GM12878 (cell line): ENCODE results near the gene HYI. TPM values are rescaled to one million over a fixed set of nuclear protein-coding genes. Genes with fewer than 3 reads are reported as not detected.

Source experiments
- ATAC-seq: fragments of 200-7000 bp; cut with Tn5 transposase; 3 replicates; pipeline ENCODE4 v1.9.1; 2020; ENCODE audit warnings: mild to moderate bottlenecking, moderate library complexity
- BruUV-seq: library from RNA; stranded (reverse); fragments of 400-500 nt; replicated peaks from 2 replicates; lab custom pipeline; 2021; lab: Mats Ljungman, UMichigan
- CTCF ChIA-PET: fragments of 300-600 bp; sonication (Branson Sonifier 250); formaldehyde crosslinking; extraction: SDS; loops from one replicate; lab custom pipeline; 2021; ENCODE audit warnings: inconsistent platforms; lab: Yijun Ruan, JAX
- POLR2A ChIA-PET: fragments of 350-600 bp; formaldehyde crosslinking; extraction: SDS; loops from one replicate; lab custom pipeline; 2021; ENCODE audit warnings: inconsistent platforms; lab: Charles Lee
- RAD21 ChIA-PET: fragments of 300-600 bp; sonication (Branson Sonifier 250); formaldehyde crosslinking; loops from one replicate; lab custom pipeline; 2023; ENCODE audit warnings: antibody characterized with exemption; ENCODE audit not compliant: unreplicated experiment; lab: Charles Lee
- SMC1A ChIA-PET: fragments of 300-600 bp; sonication (Branson Sonifier 250); formaldehyde crosslinking; loops from one replicate; lab custom pipeline; 2023; ENCODE audit not compliant: unreplicated experiment, uncharacterized antibody; lab: Charles Lee
- DNase-seq: peaks from one replicate; pipeline ENCODE4 v3.0.0-alpha.2; 2011; ENCODE audit warnings: low read depth, low spot score
- FAIRE-seq: peaks from 3 replicates; lab custom pipeline; 2011; peaks lifted over from hg19 to GRCh38; lab: Jason Lieb, UNC
- H2AFZ ChIP-seq: 2 replicates; pipeline ENCODE4 v1.6.0; 2011; ENCODE audit warnings: low read depth, low read length, control low read depth; ENCODE audit not compliant: control insufficient read depth
- H3K27ac ChIP-seq: 2 replicates; pipeline ENCODE4 v1.5.1; 2011; ENCODE audit warnings: control low read depth; ENCODE audit not compliant: control insufficient read depth, insufficient read depth
- H3K27me3 ChIP-seq, 2 experiments: replicated peaks in 1 of 2; 2 replicates each; pipeline versions ENCODE4 v1.6.0 to v1.6.1; 2011; ENCODE audit warnings: low read length in 1 of 2; ENCODE audit not compliant: control insufficient read depth in 2 of 2, insufficient read depth in 2 of 2
- H3K36me3 ChIP-seq, 2 experiments: 2 replicates each; pipeline ENCODE4 v1.5.1; 2011; ENCODE audit warnings: low read length in 1 of 2; ENCODE audit not compliant: control insufficient read depth in 2 of 2, insufficient read depth in 2 of 2
- H3K4me1 ChIP-seq: 2 replicates; pipeline ENCODE4 v1.6.1; 2011; ENCODE audit warnings: mild to moderate bottlenecking, low read length, moderate library complexity, mixed read lengths; ENCODE audit not compliant: control insufficient read depth, insufficient read depth
- H3K4me2 ChIP-seq: 2 replicates; pipeline ENCODE4 v1.6.0; 2011; ENCODE audit warnings: control low read depth; ENCODE audit not compliant: control insufficient read depth, insufficient read depth
- H3K4me3 ChIP-seq: fragments of 200-600 bp; sonication (generic); 2 replicates; pipeline ENCODE4 v1.5.1; 2016
- H3K79me2 ChIP-seq: 2 replicates; pipeline ENCODE4 v1.6.0; 2011; ENCODE audit warnings: low read length; ENCODE audit not compliant: control insufficient read depth, insufficient read depth
- H3K9ac ChIP-seq: 2 replicates; pipeline ENCODE4 v1.8.0; 2011; ENCODE audit warnings: low read length, control low read depth, mixed read lengths; ENCODE audit not compliant: control insufficient read depth, insufficient read depth
- H3K9me3 ChIP-seq: replicated peaks from 3 replicates; pipeline ENCODE4 v1.5.1; 2011; ENCODE audit warnings: mild to moderate bottlenecking, low read length; ENCODE audit not compliant: control insufficient read depth, insufficient read depth
- H4K20me1 ChIP-seq: 2 replicates; pipeline ENCODE4 v1.6.0; 2011; ENCODE audit not compliant: control insufficient read depth, insufficient read depth
- BMI1 ChIP-seq: fragments of 450-650 bp; IDR thresholded peaks from 2 replicates; pipeline ENCODE4 v1.6.1; 2016; ENCODE audit warnings: mild to moderate bottlenecking, moderate library complexity, borderline replicate concordance
- CREM ChIP-seq: IDR thresholded peaks from 2 replicates; pipeline ENCODE4 v1.6.1; 2014; ENCODE audit warnings: antibody characterized with exemption, low read depth
- HDAC6 ChIP-seq: fragments of 200-600 bp; sonication (generic); IDR thresholded peaks from one replicate; pipeline ENCODE4 v1.8.0; 2017; ENCODE audit warnings: antibody characterized with exemption; ENCODE audit not compliant: unreplicated experiment
- KAT2A ChIP-seq: conservative IDR thresholded peaks from 2 replicates; pipeline ENCODE4 v1.6.1; 2011; ENCODE audit warnings: low read depth, low read length; ENCODE audit not compliant: control insufficient read depth
- MTA2 ChIP-seq: fragments of 450-650 bp; IDR thresholded peaks from 2 replicates; pipeline ENCODE4 v1.6.1; 2016; ENCODE audit warnings: low read depth, mild to moderate bottlenecking, moderate library complexity
- MXI1 ChIP-seq: fragments of 150-350 bp; IDR thresholded peaks from 2 replicates; pipeline ENCODE4 v1.6.1; 2011; ENCODE audit warnings: low read depth, mild to moderate bottlenecking, inconsistent platforms, low read length, improper control_type of control experiment
- NBN ChIP-seq: fragments of 450-650 bp; IDR thresholded peaks from 2 replicates; pipeline ENCODE4 v1.6.1; 2016
- NR2C2 ChIP-seq: IDR thresholded peaks from 2 replicates; pipeline ENCODE4 v1.6.1; 2011; ENCODE audit warnings: borderline replicate concordance, low read depth; ENCODE audit not compliant: control insufficient read depth, insufficient read length
- PBX3 ChIP-seq: IDR thresholded peaks from 2 replicates; pipeline ENCODE4 v1.6.1; 2011; ENCODE audit warnings: mild to moderate bottlenecking, low read depth, low read length, moderate library complexity; ENCODE audit not compliant: insufficient replicate concordance
- RUNX3 ChIP-seq: IDR thresholded peaks from 2 replicates; pipeline ENCODE4 v1.6.1; 2012; ENCODE audit warnings: low read length, inconsistent platforms
- SKIL ChIP-seq: fragments of 450-650 bp; IDR thresholded peaks from 2 replicates; pipeline ENCODE4 v1.6.1; 2017; ENCODE audit warnings: mild to moderate bottlenecking, low read depth, inconsistent platforms; ENCODE audit not compliant: poor library complexity, severe bottlenecking
- SMAD5 ChIP-seq: IDR thresholded peaks from 2 replicates; pipeline ENCODE4 v1.6.1; 2016; ENCODE audit warnings: antibody characterized with exemption, low read depth
- SREBF2 ChIP-seq: IDR thresholded peaks from 2 replicates; pipeline ENCODE4 v1.6.1; 2012; ENCODE audit warnings: mild to moderate bottlenecking, low read length
- STAT1 ChIP-seq: fragments of 450-650 bp; conservative IDR thresholded peaks from 2 replicates; pipeline ENCODE4 v1.6.1; 2014; ENCODE audit warnings: antibody characterized with exemption, mild to moderate bottlenecking
- WGBS: methylation state at CpG from one replicate; pipeline ENCODE4 v1.1.6; 2016; ENCODE audit warnings: low lambda C conversion rate; ENCODE audit not compliant: insufficient replicate concordance, insufficient coverage; ENCODE audit errors: missing lambda C conversion rate; 5-methylcytosine and 5-hydroxymethylcytosine counted together
- in situ Hi-C: fragments of 300-500 bp; cut with MboI; formaldehyde crosslinking; loops from 9 replicates; pipeline ENCODE4 v1.14.3; 2018; ENCODE audit warnings: mixed read lengths
- intact Hi-C: fragments of 100-400 bp; cut with micrococcal nuclease; formaldehyde crosslinking; loops from one replicate; pipeline ENCODE4 v1.14.2; 2022; ENCODE audit not compliant: unreplicated experiment
- polyA plus RNA-seq, 11 experiments: library from polyadenylated mRNA; depleted of rRNA in 4 of 11; unstranded in 6 of 11; stranded (reverse) in 5 of 11; fragments of >200 nt; fragmentation: Nextera tagmentation in 4 of 11; fragmentation: Illumina TruSeq in 1 of 11; extraction: Ambion mirVana in 4 of 11; extraction: Trizol in 1 of 11; gene quantifications; 1 replicate in 1 of 11; 2 replicates in 10 of 11; pipeline versions ENCODE4 v1.2.1 to v1.2.3, GENCODE V29; 2011 to 2016; ENCODE audit warnings: inconsistent platforms in 2 of 11, missing spikeins in 2 of 11, low read depth in 1 of 11
- total RNA-seq, 4 experiments: library from RNA; depleted of rRNA in 3 of 4; stranded (reverse); fragments of >200 nt in 3 of 4; fragmentation: Illumina TruSeq in 1 of 4; extraction: Trizol in 1 of 4; gene quantifications; 2 replicates each; pipeline versions ENCODE4 v1.2.1 to v1.2.3, GENCODE V29; 2013 to 2021
- TF ChIP-seq, protein P1 (sequence below): IDR thresholded peaks from 2 replicates; pipeline ENCODE4 v1.6.1; 2011; ENCODE audit warnings: borderline replicate concordance, low read depth, mild to moderate bottlenecking, moderate library complexity, low read length; ENCODE audit not compliant: insufficient read depth, poor library complexity, severe bottlenecking
- TF ChIP-seq, protein P2 (sequence below): fragments of 450-650 bp; formaldehyde crosslinking; IDR thresholded peaks from 2 replicates; pipeline ENCODE4 v1.4.0; 2022; ENCODE audit warnings: mild to moderate bottlenecking, moderate library complexity

HYI gene
- total and polyA plus RNA-seq, 10 of the 15 experiments (the other 5 are each of a cell fraction or from before 2014, with no cell fraction given) = 0.27 to 5.5 (median 2.0) TPM

DNA sequence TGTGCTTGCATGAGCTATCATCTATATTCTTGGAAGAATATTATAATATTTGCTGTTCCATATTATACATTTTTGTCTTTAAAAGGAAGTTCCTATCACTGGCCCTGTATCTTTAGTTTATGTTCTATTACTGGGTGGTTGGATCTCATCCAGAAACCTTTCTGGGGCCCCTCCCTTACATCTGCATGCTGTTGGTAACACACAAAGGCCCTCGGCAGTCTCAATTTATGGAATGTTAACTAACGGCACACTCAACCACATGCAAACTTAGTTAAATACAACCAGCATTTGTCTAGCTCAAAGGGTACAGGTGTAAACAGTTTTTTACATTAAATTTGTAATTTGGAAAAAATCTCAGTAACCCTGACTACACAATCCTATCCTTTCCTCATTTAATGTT lies 9.7 kb upstream of the HYI start:
- no peak for FAIRE-seq
- in situ Hi-C loops = no loop called here
- BruUV-seq = no TSS peak

More for the DNA sequence above, 9.7 kb upstream of the HYI start:
- SMC1A ChIA-PET = interaction anchor here (1.0 to 1.8 kb wide), 4 partner anchors 9 to 49 kb away, joined by 3 to 4 read pairs (median 4); no protein-coding TSS in a partner anchor
- TF ChIP-seq KAT2A (no peak), STAT1 (no peak), MXI1 (no peak), SKIL (no peak), SMAD5 (no peak), BMI1 (no peak), MTA2 (no peak), HDAC6 (no peak), PBX3 (no peak), NBN (no peak), NR2C2 (no peak), CREM (no peak), SREBF2 (no peak), RUNX3 (no peak)
- TF ChIP-seq, protein P1, sequence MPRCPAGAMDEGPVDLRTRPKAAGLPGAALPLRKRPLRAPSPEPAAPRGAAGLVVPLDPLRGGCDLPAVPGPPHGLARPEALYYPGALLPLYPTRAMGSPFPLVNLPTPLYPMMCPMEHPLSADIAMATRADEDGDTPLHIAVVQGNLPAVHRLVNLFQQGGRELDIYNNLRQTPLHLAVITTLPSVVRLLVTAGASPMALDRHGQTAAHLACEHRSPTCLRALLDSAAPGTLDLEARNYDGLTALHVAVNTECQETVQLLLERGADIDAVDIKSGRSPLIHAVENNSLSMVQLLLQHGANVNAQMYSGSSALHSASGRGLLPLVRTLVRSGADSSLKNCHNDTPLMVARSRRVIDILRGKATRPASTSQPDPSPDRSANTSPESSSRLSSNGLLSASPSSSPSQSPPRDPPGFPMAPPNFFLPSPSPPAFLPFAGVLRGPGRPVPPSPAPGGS = no peak
- TF ChIP-seq, protein P2, sequence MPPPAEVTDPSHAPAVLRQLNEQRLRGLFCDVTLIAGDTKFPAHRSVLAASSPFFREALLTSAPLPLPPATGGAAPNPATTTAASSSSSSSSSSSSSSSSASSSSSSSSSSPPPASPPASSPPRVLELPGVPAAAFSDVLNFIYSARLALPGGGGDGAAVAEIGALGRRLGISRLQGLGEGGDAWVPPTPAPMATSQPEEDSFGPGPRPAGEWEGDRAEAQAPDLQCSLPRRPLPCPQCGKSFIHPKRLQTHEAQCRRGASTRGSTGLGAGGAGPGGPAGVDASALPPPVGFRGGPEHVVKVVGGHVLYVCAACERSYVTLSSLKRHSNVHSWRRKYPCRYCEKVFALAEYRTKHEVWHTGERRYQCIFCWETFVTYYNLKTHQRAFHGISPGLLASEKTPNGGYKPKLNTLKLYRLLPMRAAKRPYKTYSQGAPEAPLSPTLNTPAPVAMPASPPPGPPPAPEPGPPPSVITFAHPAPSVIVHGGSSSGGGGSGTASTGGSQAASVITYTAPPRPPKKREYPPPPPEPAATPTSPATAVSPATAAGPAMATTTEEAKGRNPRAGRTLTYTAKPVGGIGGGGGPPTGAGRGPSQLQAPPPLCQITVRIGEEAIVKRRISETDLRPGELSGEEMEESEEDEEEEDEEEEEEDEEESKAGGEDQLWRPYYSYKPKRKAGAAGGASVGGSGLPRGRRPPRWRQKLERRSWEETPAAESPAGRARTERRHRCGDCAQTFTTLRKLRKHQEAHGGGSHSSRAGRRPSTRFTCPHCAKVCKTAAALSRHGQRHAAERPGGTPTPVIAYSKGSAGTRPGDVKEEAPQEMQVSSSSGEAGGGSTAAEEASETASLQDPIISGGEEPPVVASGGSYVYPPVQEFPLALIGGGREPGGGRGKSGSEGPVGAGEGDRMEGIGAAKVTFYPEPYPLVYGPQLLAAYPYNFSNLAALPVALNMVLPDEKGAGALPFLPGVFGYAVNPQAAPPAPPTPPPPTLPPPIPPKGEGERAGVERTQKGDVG (CRISPR knock-in tag) = no peak
- no peaks in the 10 kb centered on the region; a peak in 1 of 4 replicates for H3K27me3 ChIP-seq
- no peak overlapping the region for H3K9ac ChIP-seq
- H3K4me3 ChIP-seq = no peak overlapping the region
- no peak for DNase-seq
- ATAC-seq = no peak
- H3K9me3 ChIP-seq = no peaks in the 10 kb centered on the region
- no peaks in the 10 kb centered on the region; the same call in 1 of the 2 replicates for H3K4me1 ChIP-seq
- POLR2A ChIA-PET = interaction anchor here (0.5 to 1.1 kb wide), 2 partner anchors 9 to 19 kb away, joined by 3 read pairs; partner anchors contain the start of gene HYI
- intact Hi-C loops = no loop called here
- no peaks in the 10 kb centered on the region for H3K79me2 ChIP-seq
- no peaks in the 10 kb centered on the region; a peak in 1 of 4 replicates for H3K36me3 ChIP-seq
- CTCF ChIA-PET = interaction anchor here (0.6 to 1.8 kb wide), 3 partner anchors 9 to 236 kb away, joined by 3 to 5 read pairs (median 4); partner anchors contain the start of gene HYI
- RAD21 ChIA-PET = no interaction called here
- H3K4me2 ChIP-seq = no peak overlapping the region
- H3K27ac ChIP-seq = no peak overlapping the region
- no peak overlapping the region for H2AFZ ChIP-seq
- 63% methylated on average over 2 of the region's 2 CpGs for WGBS
- no peaks in the 10 kb centered on the region for H4K20me1 ChIP-seq
